SK-N-SH (cell line): ENCODE data around the gene ZYG11A. TPM values are rescaled to one million over a fixed set of nuclear protein-coding genes. Genes with fewer than 3 reads are reported as not detected.

Experiments
- CTCF ChIA-PET: fragments of 300-600, 350-600 bp; formaldehyde crosslinking; extraction: SDS; loops from one replicate; lab custom pipeline; 2021; lab: Yijun Ruan, JAX
- POLR2A ChIA-PET: fragments of 350-600 bp; sonication (Branson Sonifier 250); formaldehyde crosslinking; extraction: SDS; loops from one replicate; lab custom pipeline; 2020; ENCODE audit warnings: antibody characterized with exemption, inconsistent platforms; lab: Yijun Ruan, JAX
- DNase-seq: peaks from one replicate; pipeline ENCODE4 v3.0.0; 2012
- H2AFZ ChIP-seq: fragments of 200-600 bp; sonication (generic); 2 replicates; pipeline ENCODE4 v1.8.1; 2016; ENCODE audit warnings: antibody characterized with exemption, mild to moderate bottlenecking, low read depth
- H3F3A ChIP-seq: fragments of 200-600 bp; sonication (generic); replicated peaks from 2 replicates; pipeline ENCODE3; 2016; ENCODE audit warnings: antibody characterized with exemption, mild to moderate bottlenecking; ENCODE audit not compliant: insufficient read depth
- H3K27ac ChIP-seq, 2 experiments: fragments of 200-500 bp in 1 of 2; fragments of 200-600 bp in 1 of 2; sonication (Bioruptor generic) in 1 of 2; sonication (generic), shearing (Covaris generic) in 1 of 2; 2 replicates each; pipeline versions ENCODE4 v1.5.1 to v1.6.1; 2014 to 2016; ENCODE audit warnings: low read depth in 2 of 2, inconsistent platforms in 1 of 2, low read length in 1 of 2, mild to moderate bottlenecking in 1 of 2, mixed read lengths in 1 of 2
- H3K27me3 ChIP-seq: fragments of 200-600 bp; sonication (generic), shearing (Covaris generic); 2 replicates; pipeline ENCODE4 v1.6.1; 2016; ENCODE audit warnings: mixed run types; ENCODE audit not compliant: insufficient read depth
- H3K36me3 ChIP-seq, 2 experiments: fragments of 200-500 bp in 1 of 2; fragments of 200-600 bp in 1 of 2; sonication (Bioruptor generic) in 1 of 2; sonication (generic) in 1 of 2; replicated peaks in 1 of 2; 2 replicates each; pipeline versions ENCODE3 to v1.5.1; 2014 to 2016; ENCODE audit warnings: low read length in 1 of 2, mild to moderate bottlenecking in 1 of 2; ENCODE audit not compliant: insufficient read depth in 2 of 2, control insufficient read depth in 1 of 2
- H3K4me1 ChIP-seq, 2 experiments: fragments of 200-500 bp in 1 of 2; fragments of 200-600 bp in 1 of 2; sonication (Bioruptor generic) in 1 of 2; sonication (generic), shearing (Covaris generic) in 1 of 2; 2 replicates each; pipeline versions ENCODE4 v1.5.1 to v1.6.1; 2014 to 2016; ENCODE audit warnings: low read depth in 1 of 2, low read length in 1 of 2, mixed run types in 1 of 2; ENCODE audit not compliant: insufficient read depth in 2 of 2, control insufficient read depth in 1 of 2
- H3K4me2 ChIP-seq: fragments of 200-600 bp; sonication (generic), shearing (Covaris generic); 2 replicates; pipeline ENCODE4 v1.6.1; 2017; ENCODE audit warnings: mixed run types
- H3K4me3 ChIP-seq, 2 experiments: fragments of 200-500 bp in 1 of 2; fragments of 200-600 bp in 1 of 2; sonication (Bioruptor generic) in 1 of 2; sonication (generic), shearing (Covaris generic) in 1 of 2; 2 replicates each; pipeline versions ENCODE4 v1.5.1 to v1.8.1; 2014 to 2016; ENCODE audit warnings: low read depth in 2 of 2, inconsistent platforms in 1 of 2, low read length in 1 of 2, mild to moderate bottlenecking in 1 of 2, mixed read lengths in 1 of 2, moderate library complexity in 1 of 2
- H3K79me2 ChIP-seq: fragments of 200-600 bp; sonication (generic); 2 replicates; pipeline ENCODE4 v1.8.1; 2017; ENCODE audit warnings: mild to moderate bottlenecking; ENCODE audit not compliant: insufficient read depth
- H3K9ac ChIP-seq: fragments of 200-600 bp; sonication (generic); 2 replicates; pipeline ENCODE4 v1.6.1; 2017; ENCODE audit warnings: mixed run types
- H3K9me2 ChIP-seq: fragments of 200-600 bp; sonication (generic); 2 replicates; pipeline ENCODE4 v1.6.1; 2017; ENCODE audit warnings: mixed run types
- H3K9me3 ChIP-seq: fragments of 200-600 bp; sonication (generic); 2 replicates; pipeline ENCODE4 v1.6.1; 2017; ENCODE audit warnings: mixed run types, mild to moderate bottlenecking, moderate library complexity
- H4K20me1 ChIP-seq: fragments of 200-600 bp; sonication (generic); 2 replicates; pipeline ENCODE4 v1.6.1; 2017; ENCODE audit warnings: mild to moderate bottlenecking, mixed run types; ENCODE audit not compliant: insufficient read depth
- ELF1 ChIP-seq: IDR thresholded peaks from 2 replicates; pipeline ENCODE4 v1.4.0; 2012
- EZH2phosphoT487 ChIP-seq: fragments of 200-600 bp; sonication (generic); IDR thresholded peaks from 2 replicates; pipeline ENCODE4 v1.6.1; 2017; ENCODE audit warnings: low read depth, mixed run types, mild to moderate bottlenecking, antibody characterized with exemption, moderate library complexity, borderline replicate concordance
- FOXM1 ChIP-seq: IDR thresholded peaks from 2 replicates; pipeline ENCODE4 v1.4.0; 2012; ENCODE audit warnings: low read depth, mild to moderate bottlenecking
- IRF3 ChIP-seq: fragments of 150-350 bp; IDR thresholded peaks from 2 replicates; pipeline ENCODE4 v1.6.1; 2016; ENCODE audit warnings: mild to moderate bottlenecking, low read depth, low read length
- JUND ChIP-seq: IDR thresholded peaks from 2 replicates; pipeline ENCODE4 v1.4.0; 2012
- MAX ChIP-seq: IDR thresholded peaks from 2 replicates; pipeline ENCODE4 v1.4.0; 2012; ENCODE audit warnings: low read depth
- NFIC ChIP-seq: IDR thresholded peaks from 2 replicates; pipeline ENCODE4 v1.4.0; 2012; ENCODE audit warnings: borderline replicate concordance
- NRF1 ChIP-seq: IDR thresholded peaks from 2 replicates; pipeline ENCODE4 v1.6.1; 2012; ENCODE audit warnings: low read depth, mild to moderate bottlenecking, low read length
- RAD21 ChIP-seq: IDR thresholded peaks from 2 replicates; pipeline ENCODE4 v1.6.1; 2012; ENCODE audit warnings: mild to moderate bottlenecking, low read length
- REST ChIP-seq: IDR thresholded peaks from 2 replicates; pipeline ENCODE4 v1.6.1; 2012; ENCODE audit warnings: mild to moderate bottlenecking, low read depth, low read length, moderate library complexity
- RFX5 ChIP-seq: IDR thresholded peaks from 2 replicates; pipeline ENCODE4 v1.6.1; 2012; ENCODE audit warnings: mild to moderate bottlenecking, improper control_type of control experiment, low read length
- SIN3A ChIP-seq: IDR thresholded peaks from 2 replicates; pipeline ENCODE4 v1.6.1; 2012; ENCODE audit warnings: low read depth, mild to moderate bottlenecking, low read length, moderate library complexity, borderline replicate concordance
- SMC3 ChIP-seq: IDR thresholded peaks from 2 replicates; pipeline ENCODE4 v1.6.1; 2012; ENCODE audit warnings: low read depth, low read length, improper control_type of control experiment
- TCF12 ChIP-seq: IDR thresholded peaks from 2 replicates; pipeline ENCODE4 v1.4.0; 2012
- TEAD4 ChIP-seq: IDR thresholded peaks from 2 replicates; pipeline ENCODE4 v1.4.0; 2012; ENCODE audit warnings: mild to moderate bottlenecking, borderline replicate concordance; ENCODE audit not compliant: insufficient read depth
- WGBS: methylation state at CpG from one replicate; pipeline ENCODE4 v1.1.6; 2017; ENCODE audit warnings: low lambda C conversion rate; 5-methylcytosine and 5-hydroxymethylcytosine counted together
- polyA plus RNA-seq, 3 experiments: library from polyadenylated mRNA; depleted of rRNA; stranded (reverse); fragments of >200 nt; gene quantifications; 2 replicates each; pipeline ENCODE4 v1.2.3, GENCODE V29; 2012
- TF ChIP-seq, protein P1 (sequence below): fragments of 150-350 bp; IDR thresholded peaks from 2 replicates; pipeline ENCODE4 v1.6.1; 2017; ENCODE audit warnings: antibody characterized with exemption, low read length, low read depth, borderline replicate concordance
- TF ChIP-seq, protein P2 (sequence below): IDR thresholded peaks from 2 replicates; pipeline ENCODE4 v1.4.0; 2012; ENCODE audit warnings: low read depth, borderline replicate concordance

The ZYG11A gene
- polyA plus RNA-seq, 1 of the 3 experiments (the other 2 are of a cell fraction), result 0.41 TPM

DNA sequence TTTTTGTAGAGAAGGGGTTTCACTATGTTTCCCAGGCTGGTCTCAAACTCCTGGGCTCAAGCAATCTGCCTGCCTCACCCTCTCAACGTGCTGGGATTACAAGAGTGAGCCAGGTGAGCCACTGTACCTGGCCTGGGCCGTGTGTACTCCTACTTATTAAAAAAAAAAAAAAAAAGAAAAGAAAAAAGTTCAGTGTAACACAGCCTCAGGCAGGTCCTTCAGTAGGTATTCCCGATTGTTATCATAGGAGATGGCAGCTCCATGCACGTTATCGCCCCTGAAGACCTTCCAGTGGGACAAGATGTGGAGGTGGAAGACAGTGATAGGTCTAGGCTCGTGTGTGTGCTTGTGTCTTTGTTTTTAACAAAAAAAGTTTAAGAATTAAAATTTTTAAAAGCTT is 75.6 kb downstream of the ZYG11A start:
- 75% methylated on average over 6 of the region's 6 CpGs for WGBS
- Histone ChIP-seq H3K79me2 (no peaks in the 10 kb centered on the region), H3K36me3 (no peaks in the 10 kb centered on the region), H3K9me2 (no peaks in the 10 kb centered on the region), H3K4me1 (no peaks in the 10 kb centered on the region), H4K20me1 (no peaks in the 10 kb centered on the region), H3K9ac (no peak overlapping the region), H3K27me3 (no peaks in the 10 kb centered on the region), H3K9me3 (no peaks in the 10 kb centered on the region), H3K4me2 (no peak overlapping the region), H2AFZ (no peak overlapping the region), H3K27ac (no peak overlapping the region), H3K4me3 (no peak overlapping the region), H3F3A (no peaks in the 10 kb centered on the region)
- ChIA-PET POLR2A (no interaction called here), CTCF (interaction anchor here (0.7 to 2.4 kb wide), 8 partner anchors 12 to 268 kb away, joined by 3 to 10 read pairs (median 3); no protein-coding TSS in a partner anchor)
- no peak for TF ChIP-seq ELF1
- no peak for TF ChIP-seq IRF3
- TF ChIP-seq FOXM1, result no peak
- TF ChIP-seq SMC3, result no peak
- TF ChIP-seq RFX5, result no peak
- no peak for TF ChIP-seq EZH2phosphoT487
- TF ChIP-seq, protein P1, sequence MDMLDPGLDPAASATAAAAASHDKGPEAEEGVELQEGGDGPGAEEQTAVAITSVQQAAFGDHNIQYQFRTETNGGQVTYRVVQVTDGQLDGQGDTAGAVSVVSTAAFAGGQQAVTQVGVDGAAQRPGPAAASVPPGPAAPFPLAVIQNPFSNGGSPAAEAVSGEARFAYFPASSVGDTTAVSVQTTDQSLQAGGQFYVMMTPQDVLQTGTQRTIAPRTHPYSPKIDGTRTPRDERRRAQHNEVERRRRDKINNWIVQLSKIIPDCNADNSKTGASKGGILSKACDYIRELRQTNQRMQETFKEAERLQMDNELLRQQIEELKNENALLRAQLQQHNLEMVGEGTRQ, result no peak
- no peak for TF ChIP-seq RAD21
- TF ChIP-seq NFIC, result no peak
- no peak for TF ChIP-seq SIN3A
- no peak for TF ChIP-seq REST
- TF ChIP-seq, protein P2, sequence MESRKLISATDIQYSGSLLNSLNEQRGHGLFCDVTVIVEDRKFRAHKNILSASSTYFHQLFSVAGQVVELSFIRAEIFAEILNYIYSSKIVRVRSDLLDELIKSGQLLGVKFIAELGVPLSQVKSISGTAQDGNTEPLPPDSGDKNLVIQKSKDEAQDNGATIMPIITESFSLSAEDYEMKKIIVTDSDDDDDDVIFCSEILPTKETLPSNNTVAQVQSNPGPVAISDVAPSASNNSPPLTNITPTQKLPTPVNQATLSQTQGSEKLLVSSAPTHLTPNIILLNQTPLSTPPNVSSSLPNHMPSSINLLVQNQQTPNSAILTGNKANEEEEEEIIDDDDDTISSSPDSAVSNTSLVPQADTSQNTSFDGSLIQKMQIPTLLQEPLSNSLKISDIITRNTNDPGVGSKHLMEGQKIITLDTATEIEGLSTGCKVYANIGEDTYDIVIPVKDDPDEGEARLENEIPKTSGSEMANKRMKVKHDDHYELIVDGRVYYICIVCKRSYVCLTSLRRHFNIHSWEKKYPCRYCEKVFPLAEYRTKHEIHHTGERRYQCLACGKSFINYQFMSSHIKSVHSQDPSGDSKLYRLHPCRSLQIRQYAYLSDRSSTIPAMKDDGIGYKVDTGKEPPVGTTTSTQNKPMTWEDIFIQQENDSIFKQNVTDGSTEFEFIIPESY, result no peak
- no peak for TF ChIP-seq TEAD4
- TF ChIP-seq JUND, result no peak
- TF ChIP-seq TCF12, result no peak
- TF ChIP-seq MAX, result no peak
- no peak for TF ChIP-seq NRF1
- DNase-seq, result no peak
